ENCODE results near the gene SEC62. TPM values are rescaled to one million over a fixed set of nuclear protein-coding genes. Genes with fewer than 3 reads are reported as not detected.

SEC62 gene
- total and polyA plus RNA-seq, 9 of the 15 experiments (the other 6 are each of a cell fraction or from before 2014, with no cell fraction given): 34.5 to 152 (median 51.8) TPM

GRCh38 chr3:169945313-169945712 is 21.3 kb upstream of the SEC62 start (continued):
- TF ChIP-seq NFXL1 (CRISPR knock-in tag; IDR thresholded peaks at IDR 0.05) (no peak), TOE1 (IDR thresholded peaks at IDR 0.05; ENCODE audit: borderline replicate concordance) (no peak; the same call in 1 of the 2 replicates), TOE1 (CRISPR knock-in tag; IDR thresholded peaks at IDR 0.05; ENCODE audit: borderline replicate concordance, low read depth) (no peak), HMBOX1 (IDR thresholded peaks at IDR 0.05) (no peak), KLF10 (CRISPR knock-in tag; IDR thresholded peaks at IDR 0.05) (no peak), ZNF780A (CRISPR knock-in tag; IDR thresholded peaks at IDR 0.05) (no peak), ZFP1 (CRISPR knock-in tag; IDR thresholded peaks at IDR 0.05) (no peak), CBFB (CRISPR knock-in tag; IDR thresholded peaks at IDR 0.05) (no peak), ZNF668 (CRISPR knock-in tag; IDR thresholded peaks at IDR 0.05) (no peak), PTBP1 (IDR thresholded peaks at IDR 0.05; ENCODE audit: low read depth, low read length) (no peak), HCFC1 (IDR thresholded peaks at IDR 0.05; ENCODE audit: low read depth, low read length) (no peak), TGIF2 (CRISPR knock-in tag; IDR thresholded peaks at IDR 0.05) (no peak), THAP12 (CRISPR knock-in tag; IDR thresholded peaks at IDR 0.05) (no peak), PHB (CRISPR knock-in tag; IDR thresholded peaks at IDR 0.05) (no peak), TEAD4 (IDR thresholded peaks at IDR 0.05; ENCODE audit: low read length) (peak; percentile 48; the same call in 1 of the 2 replicates), TEAD4 (CRISPR knock-in tag; IDR thresholded peaks at IDR 0.05; ENCODE audit: borderline replicate concordance) (no peak), HDAC1 (IDR thresholded peaks at IDR 0.05) (no peak), GTF2E2 (tag; IDR thresholded peaks at IDR 0.05) (no peak), ELF4 (CRISPR knock-in tag; IDR thresholded peaks at IDR 0.05) (no peak), ZNF277 (CRISPR knock-in tag; IDR thresholded peaks at IDR 0.05; ENCODE audit: borderline replicate concordance) (no peak), ZEB2 (IDR thresholded peaks at IDR 0.05) (0 out of 2 replicates have a peak, but pooled peaks have one; percentile 15), CBX8 (IDR thresholded peaks at IDR 0.05; ENCODE audit: borderline replicate concordance, extremely low read depth, low read depth, low read length, poor library complexity, severe bottlenecking) (no peak), ZNF23 (CRISPR knock-in tag; IDR thresholded peaks at IDR 0.05) (no peak), ZSCAN32 (CRISPR knock-in tag; IDR thresholded peaks at IDR 0.05) (no peak), SP1 (CRISPR knock-in tag; IDR thresholded peaks at IDR 0.05) (no peak), SAP30 (IDR thresholded peaks at IDR 0.05; ENCODE audit: borderline replicate concordance, insufficient read depth, low read depth, low read length, poor library complexity, severe bottlenecking) (no peak), USF2 (CRISPR knock-in tag; IDR thresholded peaks at IDR 0.05) (no peak)
